Endothelial cell of umbilical vein (primary cell): ENCODE data around the gene LGI2. TPM values are rescaled to one million over a fixed set of nuclear protein-coding genes. Genes with fewer than 3 reads are reported as not detected.

Experiments used
- BruUV-seq: library from RNA; stranded (reverse); fragments of 400-500 nt; replicated peaks from 2 replicates; lab custom pipeline; 2021; lab: Mats Ljungman, UMichigan
- CTCF ChIA-PET: fragments of 300-600, 350-600 bp; sonication (Branson Sonifier 250); formaldehyde crosslinking; loops from one replicate; lab custom pipeline; 2021; ENCODE audit warnings: antibody characterized with exemption, inconsistent platforms; lab: Charles Lee
- POLR2A ChIA-PET: fragments of 300-600, 350-600 bp; sonication (Branson Sonifier 250); formaldehyde crosslinking; loops from one replicate; lab custom pipeline; 2021; ENCODE audit warnings: antibody characterized with exemption, inconsistent platforms; lab: Charles Lee
- DNase-seq: peaks from one replicate; pipeline ENCODE4 v3.0.0-alpha.2; 2011; ENCODE audit warnings: low read depth, low spot score
- FAIRE-seq: peaks from 2 replicates; lab custom pipeline; 2011; peaks lifted over from hg19 to GRCh38; lab: Jason Lieb, UNC
- H2AFZ ChIP-seq: 2 replicates; pipeline ENCODE4 v1.6.0; 2012; ENCODE audit warnings: low read depth, low read length, control low read depth, inconsistent platforms
- H3K27ac ChIP-seq: 2 replicates; pipeline ENCODE4 v1.5.1; 2011; ENCODE audit warnings: low read depth, mild to moderate bottlenecking, control low read depth, low read length, moderate library complexity; ENCODE audit not compliant: insufficient read depth
- H3K27me3 ChIP-seq, 2 experiments: 2 replicates each; pipeline versions ENCODE4 v1.6.0 to v1.6.1; 2011; ENCODE audit warnings: low read length in 2 of 2, mixed read lengths in 1 of 2; ENCODE audit not compliant: control insufficient read depth in 2 of 2, insufficient read depth in 2 of 2
- H3K36me3 ChIP-seq, 2 experiments: 2 replicates in 1 of 2; 3 replicates in 1 of 2; pipeline ENCODE4 v1.5.1; 2011; ENCODE audit warnings: low read length in 2 of 2, mild to moderate bottlenecking in 1 of 2, moderate library complexity in 1 of 2; ENCODE audit not compliant: control insufficient read depth in 2 of 2, insufficient read depth in 2 of 2; ENCODE audit errors: extremely low read depth in 1 of 2
- H3K4me1 ChIP-seq: 3 replicates; pipeline ENCODE4 v1.5.1; 2011; ENCODE audit warnings: mild to moderate bottlenecking, low read length; ENCODE audit not compliant: control insufficient read depth, insufficient read depth; ENCODE audit errors: extremely low read depth
- H3K4me2 ChIP-seq: 2 replicates; pipeline ENCODE4 v1.6.1; 2011; ENCODE audit warnings: low read length, control low read depth, mixed read lengths; ENCODE audit not compliant: insufficient read depth
- H3K4me3 ChIP-seq, 3 experiments: fragments of 200-600 bp in 1 of 3; sonication (generic), shearing (Covaris generic) in 1 of 3; replicated peaks in 1 of 3; 2 replicates each; pipeline ENCODE4 v1.5.1; 2011 to 2016; ENCODE audit warnings: control low read depth in 3 of 3, low read length in 3 of 3, mild to moderate bottlenecking in 2 of 3, inconsistent platforms in 1 of 3, low read depth in 1 of 3, moderate library complexity in 1 of 3; ENCODE audit not compliant: insufficient read depth in 1 of 3
- H3K79me2 ChIP-seq: 2 replicates; pipeline ENCODE4 v1.6.0; 2012; ENCODE audit warnings: low read length, inconsistent platforms; ENCODE audit not compliant: control insufficient read depth, insufficient read depth
- H3K9ac ChIP-seq: replicated peaks from 2 replicates; pipeline ENCODE3; 2011; ENCODE audit warnings: low read length, control low read depth; ENCODE audit not compliant: insufficient read depth; ENCODE audit errors: extremely low read depth
- H3K9me1 ChIP-seq: replicated peaks from 3 replicates; pipeline ENCODE4 v1.6.0; 2011; ENCODE audit warnings: mild to moderate bottlenecking, low read length; ENCODE audit not compliant: control insufficient read depth, insufficient read depth; ENCODE audit errors: extremely low read depth
- H3K9me3 ChIP-seq: replicated peaks from 2 replicates; pipeline ENCODE4 v1.5.1; 2012; ENCODE audit warnings: low read length, inconsistent platforms; ENCODE audit not compliant: control insufficient read depth, insufficient read depth
- H4K20me1 ChIP-seq: replicated peaks from 2 replicates; pipeline ENCODE3; 2011; ENCODE audit warnings: mild to moderate bottlenecking, low read length; ENCODE audit not compliant: control insufficient read depth, insufficient read depth; ENCODE audit errors: extremely low read depth
- EZH2 ChIP-seq: IDR thresholded peaks from 2 replicates; pipeline ENCODE4 v1.6.1; 2012; ENCODE audit warnings: borderline replicate concordance, low read depth, mild to moderate bottlenecking, moderate library complexity, low read length, inconsistent platforms; ENCODE audit not compliant: severe bottlenecking
- FOS ChIP-seq: IDR thresholded peaks from 2 replicates; pipeline ENCODE4 v1.6.1; 2011; ENCODE audit warnings: mild to moderate bottlenecking, low read length, moderate library complexity, borderline replicate concordance; ENCODE audit not compliant: insufficient read depth
- GATA2 ChIP-seq: IDR thresholded peaks from 2 replicates; pipeline ENCODE4 v1.7.0; 2011; ENCODE audit warnings: low read depth, mild to moderate bottlenecking, moderate library complexity, mixed read lengths, low read length; ENCODE audit not compliant: insufficient read length, insufficient read depth
- JUN ChIP-seq: IDR thresholded peaks from 2 replicates; pipeline ENCODE4 v1.6.1; 2011; ENCODE audit warnings: borderline replicate concordance, low read depth; ENCODE audit not compliant: insufficient read length, insufficient read depth
- MYC ChIP-seq: IDR thresholded peaks from one replicate; pipeline ENCODE4 v1.6.1; 2011; ENCODE audit warnings: mild to moderate bottlenecking, low read depth, low read length
- POLR2A ChIP-seq: IDR thresholded peaks from 2 replicates; pipeline ENCODE4 v1.6.1; 2012; ENCODE audit warnings: low read depth, mild to moderate bottlenecking, control low read depth, low read length
- POLR2AphosphoS5 ChIP-seq: IDR thresholded peaks from 2 replicates; pipeline ENCODE4 v1.6.1; 2012; ENCODE audit warnings: low read depth, mild to moderate bottlenecking, control low read depth, low read length, moderate library complexity; ENCODE audit not compliant: insufficient read depth
- dilution Hi-C: fragments of 300-500 bp; cut with MboI; formaldehyde crosslinking; loops from one replicate; pipeline ENCODE4 v1.15.0; 2019; ENCODE audit warnings: low sequenced_read_pairs; ENCODE audit not compliant: extremely low pct_ligation_motif_present
- intact Hi-C: fragments of 100-400 bp; cut with micrococcal nuclease; formaldehyde crosslinking; loops from one replicate; pipeline ENCODE4 v1.10.0; 2022
- polyA plus RNA-seq, 4 experiments: library from polyadenylated mRNA; depleted of rRNA in 3 of 4; stranded (reverse) in 3 of 4; unstranded in 1 of 4; fragments of >200 nt; gene quantifications; 2 replicates each; pipeline versions ENCODE4 v1.2.1 to v1.2.3, GENCODE V29; 2011 to 2012; ENCODE audit warnings: missing spikeins in 1 of 4
- total RNA-seq: library from RNA; stranded (reverse); gene quantifications from 2 replicates; pipeline ENCODE4 v1.2.3, GENCODE V29; 2021
- TF ChIP-seq, protein P1 (sequence below), 2 donors: IDR thresholded peaks; 1 replicate in 1 of 2; 2 replicates in 1 of 2; pipeline ENCODE4 v1.5.1; 2011; ENCODE audit warnings: low read length in 2 of 2, mild to moderate bottlenecking in 2 of 2, moderate library complexity in 2 of 2, control low read depth in 1 of 2, inconsistent platforms in 1 of 2, low read depth in 1 of 2; ENCODE audit not compliant: insufficient read depth in 1 of 2; ENCODE audit errors: extremely low read depth in 1 of 2
- TF ChIP-seq, protein P2 (sequence below): IDR thresholded peaks from 2 replicates; pipeline ENCODE4 v1.6.1; 2011; ENCODE audit not compliant: insufficient read depth, insufficient read length

Gene LGI2
- total and polyA plus RNA-seq, 2 donors (not counting 3 experiments of a cell fraction or from before 2014, with no cell fraction given): not detected

DNA sequence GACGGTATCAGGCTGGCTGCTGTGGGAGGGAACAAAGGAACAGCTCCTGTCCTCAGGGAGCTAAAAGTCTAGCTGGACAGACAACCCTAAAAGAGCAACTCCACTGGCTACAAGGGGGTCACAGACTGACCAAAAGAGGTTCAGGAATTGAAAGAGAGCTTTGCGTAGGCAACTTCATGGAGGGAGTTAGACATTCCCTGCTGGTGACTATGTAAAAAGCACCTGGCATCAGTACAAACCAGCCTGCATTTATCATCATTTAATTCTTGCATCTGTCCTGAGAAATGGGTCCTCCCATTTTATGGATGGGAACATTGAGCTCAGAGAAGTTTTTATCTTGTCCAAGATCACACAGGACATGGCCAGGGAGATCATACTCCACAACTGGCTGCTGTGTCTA is 1.4 kb upstream of the LGI2 start:
- dilution Hi-C loops (no loop called here), intact Hi-C loops (no loop called here)
- Histone ChIP-seq H3K4me3 (no peak overlapping the region), H3K36me3 (no peaks in the 10 kb centered on the region), H3K9me1 (no peaks in the 10 kb centered on the region), H3K9ac (no peak overlapping the region), H2AFZ (no peak overlapping the region), H3K4me2 (no peak overlapping the region), H4K20me1 (no peaks in the 10 kb centered on the region), H3K79me2 (no peaks in the 10 kb centered on the region), H3K27ac (no peak overlapping the region), H3K27me3 (peaks cover 49 to 65% of the 10 kb centered on the region in 2 experiments), H3K9me3 (no peaks in the 10 kb centered on the region), H3K4me1 (no peaks in the 10 kb centered on the region)
- CTCF ChIA-PET: interaction anchor here (0.9 to 1.5 kb wide), 3 partner anchors 8 to 52 kb away, joined by 5 to 6 read pairs (median 5); no protein-coding TSS in a partner anchor
- DNase-seq (no peak), FAIRE-seq (no peak)
- POLR2A ChIA-PET: no interaction called here
- BruUV-seq: no TSS peak
- TF ChIP-seq POLR2A (no peak), FOS (no peak), EZH2 (no peak), POLR2AphosphoS5 (no peak), GATA2 (no peak), MYC (no peak), JUN (no peak)
- TF ChIP-seq, protein P1, sequence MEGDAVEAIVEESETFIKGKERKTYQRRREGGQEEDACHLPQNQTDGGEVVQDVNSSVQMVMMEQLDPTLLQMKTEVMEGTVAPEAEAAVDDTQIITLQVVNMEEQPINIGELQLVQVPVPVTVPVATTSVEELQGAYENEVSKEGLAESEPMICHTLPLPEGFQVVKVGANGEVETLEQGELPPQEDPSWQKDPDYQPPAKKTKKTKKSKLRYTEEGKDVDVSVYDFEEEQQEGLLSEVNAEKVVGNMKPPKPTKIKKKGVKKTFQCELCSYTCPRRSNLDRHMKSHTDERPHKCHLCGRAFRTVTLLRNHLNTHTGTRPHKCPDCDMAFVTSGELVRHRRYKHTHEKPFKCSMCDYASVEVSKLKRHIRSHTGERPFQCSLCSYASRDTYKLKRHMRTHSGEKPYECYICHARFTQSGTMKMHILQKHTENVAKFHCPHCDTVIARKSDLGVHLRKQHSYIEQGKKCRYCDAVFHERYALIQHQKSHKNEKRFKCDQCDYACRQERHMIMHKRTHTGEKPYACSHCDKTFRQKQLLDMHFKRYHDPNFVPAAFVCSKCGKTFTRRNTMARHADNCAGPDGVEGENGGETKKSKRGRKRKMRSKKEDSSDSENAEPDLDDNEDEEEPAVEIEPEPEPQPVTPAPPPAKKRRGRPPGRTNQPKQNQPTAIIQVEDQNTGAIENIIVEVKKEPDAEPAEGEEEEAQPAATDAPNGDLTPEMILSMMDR (IDR thresholded peaks at IDR 0.05; ENCODE audit: extremely low read depth in 1 of 2, insufficient read depth in 1 of 2, low read depth in 1 of 2, low read length in 2 of 2): no peak
- TF ChIP-seq, protein P2, sequence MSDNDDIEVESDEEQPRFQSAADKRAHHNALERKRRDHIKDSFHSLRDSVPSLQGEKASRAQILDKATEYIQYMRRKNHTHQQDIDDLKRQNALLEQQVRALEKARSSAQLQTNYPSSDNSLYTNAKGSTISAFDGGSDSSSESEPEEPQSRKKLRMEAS: no peak
